NCI-H187 (cell line): ENCODE measurements around the gene DRAXIN.

Experiments used
- DNase-seq, 2 experiments: peaks; one replicate each; lab custom pipeline; 2025; lab: John Stamatoyannopoulos, UW

Gene DRAXIN

DNA sequence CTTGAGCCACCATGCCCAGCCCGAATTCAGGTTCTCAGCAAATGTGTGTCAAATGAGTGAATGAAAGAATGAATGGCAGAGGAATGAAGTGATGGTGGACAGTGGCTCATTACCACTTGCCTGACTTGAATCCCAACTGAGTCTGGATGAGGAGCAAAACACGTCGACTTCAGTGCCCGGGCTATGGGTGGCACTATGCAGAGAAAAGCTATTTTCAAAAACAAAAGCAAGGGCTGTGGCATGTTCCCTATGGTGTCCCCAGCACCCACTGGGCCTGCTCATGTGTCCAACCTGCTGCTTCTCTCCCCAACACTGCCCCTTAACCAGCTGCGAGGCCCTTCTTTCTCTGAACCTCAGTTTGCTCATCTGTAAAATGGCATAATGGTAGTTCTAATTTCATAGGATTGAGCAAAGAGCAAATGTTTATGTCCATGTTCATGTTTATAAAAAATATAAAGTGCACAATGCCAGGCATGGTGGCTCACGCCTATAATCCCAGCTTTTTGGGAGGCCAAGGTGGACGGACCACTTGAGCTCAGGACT lies 6.2 kb upstream of the DRAXIN start:
- DNase-seq = no peak

DNA sequence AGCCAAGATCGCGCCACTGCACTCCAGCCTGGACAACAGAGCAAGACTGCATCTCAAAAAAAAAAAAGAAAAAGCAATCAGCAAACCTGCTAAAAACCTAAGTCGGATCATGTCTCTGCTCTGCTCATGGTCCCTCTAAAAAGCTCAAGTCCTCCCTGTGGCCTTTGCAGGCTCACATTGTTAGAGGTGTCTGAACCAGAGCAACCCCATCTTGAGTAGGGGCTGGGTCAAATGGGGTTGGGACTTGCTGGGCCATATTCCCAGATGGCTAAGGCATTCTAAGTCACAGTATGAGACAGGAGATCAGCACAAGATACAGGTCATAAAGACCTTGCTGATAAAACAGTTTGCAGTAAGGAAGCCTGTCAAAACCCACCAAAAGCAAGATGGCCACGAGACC lies 3.0 kb upstream of the DRAXIN start:
- no peak for DNase-seq

- DNase-seq = peak in 1 of 2 experiments; percentile 27
Measured at GRCh38 chr1:11690397-11691301, 861 bp upstream of the DRAXIN start.

GRCh38 chr1:11691928-11692711 lies 610 bp downstream of the DRAXIN start:
- no peak for DNase-seq

DNA sequence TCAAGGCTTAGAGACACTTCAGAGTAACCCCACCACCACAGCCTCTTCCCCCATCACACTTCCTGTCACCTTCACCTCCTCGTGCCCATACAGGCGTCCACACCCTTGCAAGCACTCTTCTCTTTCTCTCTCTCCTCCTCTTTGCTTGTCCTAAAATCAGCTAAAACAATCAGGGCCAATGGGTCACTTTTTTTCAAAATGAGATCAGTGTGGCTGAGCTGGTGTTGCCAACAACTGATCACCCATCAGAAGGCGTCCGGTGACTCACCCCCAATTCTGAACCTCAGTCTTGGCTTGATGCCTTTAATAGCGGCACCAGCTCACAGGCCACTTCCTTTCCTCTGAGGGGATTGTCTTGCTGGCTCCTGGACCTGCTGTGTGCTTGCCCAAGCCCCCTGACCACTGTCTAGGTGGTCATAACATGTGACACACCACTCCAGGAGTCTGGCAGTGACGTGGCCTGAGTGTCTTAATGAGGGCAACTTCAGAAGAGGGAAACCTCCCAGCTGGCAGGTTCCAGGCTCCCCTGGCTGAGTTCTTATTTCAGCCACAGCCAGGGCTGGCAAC lies 1.6 kb downstream of the DRAXIN start:
- DNase-seq = no peak

DNA sequence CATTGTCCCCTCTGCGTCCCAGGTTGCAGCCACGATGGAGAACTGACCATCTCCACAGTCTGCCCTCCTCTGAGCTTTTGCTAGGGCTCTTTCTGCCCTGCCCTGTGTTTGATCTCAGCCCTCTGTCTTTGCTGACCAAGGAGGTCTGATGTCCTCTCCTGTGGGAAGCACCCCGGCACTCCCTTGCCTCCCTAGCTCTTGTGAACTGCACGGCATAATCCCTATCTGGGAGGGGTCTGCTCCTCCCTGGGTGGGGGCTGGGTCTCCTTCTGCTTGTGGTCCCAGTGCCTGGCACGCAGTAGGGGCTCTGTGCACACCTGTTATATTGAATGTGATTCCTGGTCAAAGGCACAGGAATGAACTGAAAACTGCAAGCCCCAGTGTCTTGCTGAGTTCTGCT lies 2.4 kb downstream of the DRAXIN start:
- no peak for DNase-seq

GRCh38 chr1:11695861-11696260 lies 4.4 kb downstream of the DRAXIN start:
- no peak for DNase-seq

DNA sequence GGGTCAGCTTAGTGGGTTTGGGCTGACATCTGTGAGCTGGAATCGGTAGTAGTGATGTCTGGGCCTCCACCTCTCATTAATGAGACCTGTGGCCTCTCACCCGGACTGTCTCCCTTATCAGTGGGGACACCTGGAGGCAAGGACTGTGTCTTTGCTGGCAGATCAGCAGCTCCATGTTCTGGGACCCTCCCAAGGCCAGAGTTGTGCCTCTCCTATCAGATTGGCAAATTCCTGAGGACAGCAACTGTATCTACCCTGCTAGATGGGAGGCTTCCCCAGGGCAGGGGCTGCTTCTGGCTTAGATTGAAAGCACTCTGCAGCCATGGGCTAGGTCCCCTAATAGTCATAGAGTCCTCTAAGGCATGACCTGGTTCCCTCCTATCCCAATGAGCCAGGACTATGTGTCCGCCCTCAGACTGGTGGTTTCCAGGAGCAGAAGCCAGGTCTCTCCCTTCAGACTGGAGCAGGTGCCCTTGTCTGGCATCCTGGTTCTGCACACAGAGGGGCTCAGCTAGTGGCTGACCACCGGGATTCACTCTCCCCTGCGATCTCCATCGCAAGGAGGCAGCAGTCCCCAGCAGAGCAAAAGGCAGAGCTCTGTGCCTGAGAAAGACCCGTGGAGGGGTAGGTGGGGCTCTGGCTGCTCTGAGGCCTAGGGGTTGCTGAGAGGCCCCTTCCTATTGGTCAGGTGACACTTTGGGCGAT lies 5.8 kb downstream of the DRAXIN start:
- no peak for DNase-seq

DNA sequence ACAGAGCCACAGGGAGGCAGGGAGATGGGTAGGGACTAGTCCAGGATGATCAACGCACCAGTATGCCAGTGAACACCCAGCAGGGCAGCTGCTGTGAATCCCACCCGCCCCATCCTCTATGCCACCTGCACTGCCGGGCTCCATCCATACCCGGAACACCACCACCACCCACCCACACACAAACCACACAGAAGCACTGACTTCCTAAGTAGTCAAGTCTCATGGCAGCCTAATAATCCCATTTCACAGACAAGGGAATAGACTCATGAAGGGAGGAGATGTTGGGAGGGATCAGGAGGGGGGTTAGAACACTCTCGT lies 6.3 kb downstream of the DRAXIN start:
- DNase-seq = no peak

- no peak for DNase-seq
Measured at GRCh38 chr1:11700601-11701467, 9.3 kb downstream of the DRAXIN start.

- DNase-seq = no peak
Measured at GRCh38 chr1:11701551-11701961, 10.0 kb downstream of the DRAXIN start.

GRCh38 chr1:11701981-11702803 lies 10.7 kb downstream of the DRAXIN start:
- no peak for DNase-seq

GRCh38 chr1:11703357-11704193 lies 12.1 kb downstream of the DRAXIN start:
- DNase-seq = no peak

GRCh38 chr1:11704194-11704529 lies 12.7 kb downstream of the DRAXIN start:
- DNase-seq = no peak

DNA sequence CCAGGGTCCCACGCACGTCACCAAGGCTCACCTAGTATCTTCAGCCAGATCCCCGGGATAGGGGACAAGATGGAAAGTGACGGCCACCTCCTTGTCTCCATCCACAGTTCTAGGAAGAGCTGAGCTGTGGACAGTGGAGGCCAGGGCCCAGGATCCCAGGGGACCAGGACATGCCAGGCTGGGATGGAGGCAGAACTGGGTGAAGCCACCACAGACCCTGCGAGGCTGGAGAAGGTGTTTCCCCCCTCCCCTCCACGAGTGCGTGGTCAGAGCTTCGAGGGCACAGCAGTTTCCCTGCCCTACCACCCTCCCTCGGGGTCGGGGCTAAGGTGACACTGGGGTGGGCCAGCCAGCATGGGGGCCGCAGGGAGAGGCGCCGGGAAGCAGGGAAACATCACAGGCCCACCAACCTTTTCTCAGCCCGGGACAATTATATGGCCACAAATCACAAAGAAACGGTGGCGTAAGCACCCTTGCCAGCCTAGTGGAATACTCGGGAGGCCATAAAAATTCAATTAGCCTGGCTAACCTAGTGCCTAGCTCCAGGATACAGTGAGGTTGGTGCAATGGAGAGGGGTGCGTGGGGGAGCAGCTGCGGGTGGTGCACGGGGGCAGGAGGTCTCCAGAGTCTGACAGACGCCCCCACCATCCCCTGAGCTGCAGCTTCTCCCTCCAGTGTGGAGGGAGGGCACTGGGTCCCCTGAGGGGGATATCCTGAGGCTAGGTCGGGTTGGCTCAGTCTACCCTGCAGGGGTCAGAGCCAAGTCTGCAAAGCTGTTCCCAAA lies 13.4 kb downstream of the DRAXIN start:
- DNase-seq = no peak

GRCh38 chr1:11705596-11705995 lies 14.1 kb downstream of the DRAXIN start:
- DNase-seq = no peak

DNA sequence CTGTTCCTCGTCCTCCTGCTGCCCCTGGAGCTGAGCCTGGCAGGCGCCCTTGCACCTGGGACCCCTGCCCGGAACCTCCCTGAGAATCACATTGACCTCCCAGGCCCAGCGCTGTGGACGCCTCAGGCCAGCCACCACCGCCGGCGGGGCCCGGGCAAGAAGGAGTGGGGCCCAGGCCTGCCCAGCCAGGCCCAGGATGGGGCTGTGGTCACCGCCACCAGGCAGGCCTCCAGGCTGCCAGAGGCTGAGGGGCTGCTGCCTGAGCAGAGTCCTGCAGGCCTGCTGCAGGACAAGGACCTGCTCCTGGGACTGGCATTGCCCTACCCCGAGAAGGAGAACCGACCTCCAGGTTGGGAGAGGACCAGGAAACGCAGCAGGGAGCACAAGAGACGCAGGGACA lies 14.8 kb downstream of the DRAXIN start:
- no peak for DNase-seq

DNA sequence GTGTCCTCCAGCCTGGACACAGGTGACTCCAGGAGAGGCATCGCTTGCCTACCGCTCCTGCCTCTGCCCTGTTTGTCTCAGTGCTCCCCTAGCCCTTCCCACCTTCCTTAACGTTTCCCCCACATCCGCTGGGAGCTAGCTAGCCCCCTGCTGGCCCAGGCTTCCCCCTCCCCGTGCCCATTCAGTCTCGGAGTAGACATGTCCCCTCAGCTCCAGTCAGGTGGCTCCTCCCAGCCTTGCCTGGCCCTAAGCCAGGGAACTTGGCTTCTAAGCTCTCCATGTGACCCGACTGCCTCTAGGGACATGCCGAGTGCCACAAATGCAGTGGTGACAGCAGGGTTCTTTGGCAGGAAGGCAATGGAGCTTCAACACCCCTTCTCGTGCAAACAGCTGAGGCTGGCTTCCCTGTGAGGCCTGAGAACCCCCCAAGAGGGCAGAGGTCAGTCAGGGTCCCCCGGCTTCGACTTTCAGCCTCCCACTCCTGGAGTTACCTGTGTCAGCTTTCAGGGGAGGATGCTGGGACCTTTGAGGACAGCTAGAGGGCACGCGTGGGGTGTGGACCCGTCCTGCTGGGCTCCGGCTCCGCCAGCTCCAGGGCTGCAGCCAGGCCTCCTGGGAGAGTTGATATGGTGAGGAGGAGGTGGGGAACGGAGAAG lies 16.2 kb downstream of the DRAXIN start:
- DNase-seq = peak; percentile 74 to 79
